ENCODE results near the gene SYNPR. TPM values are rescaled to one million over a fixed set of nuclear protein-coding genes. Genes with fewer than 3 reads are reported as not detected.
"Not testable (repeated sequence)": the region's sequence is repeated elsewhere in the genome, so short reads cannot be mapped to it uniquely, and the experiment has no call there.

SYNPR gene
- polyA plus RNA-seq, 4 donors = 0.11 to 0.25 TPM; not detected in 2

- DNase-seq (ENCODE audit: low read depth in 4 of 4, low spot score in 2 of 4) = no peak
These were observed 329.6 kb downstream of the SYNPR start for GRCh38 chr3:63607716-63608115.

GRCh38 chr3:63609408-63609807, 331.3 kb downstream of the SYNPR start:
- no peak for DNase-seq (ENCODE audit: low read depth in 4 of 4, low spot score in 2 of 4)

GRCh38 chr3:63609834-63610233, 331.7 kb downstream of the SYNPR start:
- no peak for DNase-seq (ENCODE audit: low read depth in 4 of 4, low spot score in 2 of 4)

GRCh38 chr3:63611382-63611781, 333.3 kb downstream of the SYNPR start:
- DNase-seq (ENCODE audit: low read depth in 4 of 4, low spot score in 2 of 4) = no peak

GRCh38 chr3:63613561-63613960, 335.5 kb downstream of the SYNPR start:
- no peak for DNase-seq (ENCODE audit: low read depth in 4 of 4, low spot score in 2 of 4)

GRCh38 chr3:63617391-63617790, 339.3 kb downstream of the SYNPR start:
- no peak for DNase-seq (ENCODE audit: low read depth in 4 of 4, low spot score in 2 of 4)

GRCh38 chr3:63624941-63625560, 346.9 kb downstream of the SYNPR start:
- DNase-seq (ENCODE audit: low read depth in 4 of 4, low spot score in 2 of 4) = no peak

- DNase-seq (ENCODE audit: low read depth in 4 of 4, low spot score in 2 of 4) = no peak
These were observed 353.6 kb downstream of the SYNPR start for GRCh38 chr3:63631670-63632069.

- no peak for DNase-seq (ENCODE audit: low read depth in 4 of 4, low spot score in 2 of 4)
These were observed 357.1 kb downstream of the SYNPR start for GRCh38 chr3:63635186-63635585.

- DNase-seq (ENCODE audit: low read depth in 4 of 4, low spot score in 2 of 4) = no peak
These were observed 361.7 kb downstream of the SYNPR start for GRCh38 chr3:63639806-63640205.

- no peak for DNase-seq (ENCODE audit: low read depth in 4 of 4, low spot score in 2 of 4)
These were observed 364.4 kb downstream of the SYNPR start for GRCh38 chr3:63642488-63642887.

- no peak for DNase-seq (ENCODE audit: low read depth in 4 of 4, low spot score in 2 of 4)
These were observed 366.2 kb downstream of the SYNPR start for GRCh38 chr3:63644212-63644797.

GRCh38 chr3:63644928-63645781, 367.0 kb downstream of the SYNPR start:
- not testable (repeated sequence) for DNase-seq (ENCODE audit: low read depth in 4 of 4, low spot score in 2 of 4)

- no peak for DNase-seq (ENCODE audit: low read depth in 4 of 4, low spot score in 2 of 4)
These were observed 374.1 kb downstream of the SYNPR start, which contains the start of gene SNTN for GRCh38 chr3:63652066-63652725. Gene SNTN, plus strand, starts transcription at chr3:63652675. Its CDS starts 13 bp downstream, at chr3:63652688.

GRCh38 chr3:63654211-63654610, 376.1 kb downstream of the SYNPR start:
- no peak for DNase-seq (ENCODE audit: low read depth in 4 of 4, low spot score in 2 of 4)

- DNase-seq (ENCODE audit: low read depth in 4 of 4, low spot score in 2 of 4) = no peak
These were observed 376.8 kb downstream of the SYNPR start for GRCh38 chr3:63654931-63655330.

- DNase-seq (ENCODE audit: low read depth in 4 of 4, low spot score in 2 of 4) = no peak
These were observed 377.4 kb downstream of the SYNPR start for GRCh38 chr3:63655519-63655918.

- DNase-seq (ENCODE audit: low read depth in 4 of 4, low spot score in 2 of 4) = no peak
These were observed 378.7 kb downstream of the SYNPR start for GRCh38 chr3:63656786-63657185.

GRCh38 chr3:63661242-63661641, 383.1 kb downstream of the SYNPR start:
- DNase-seq (ENCODE audit: low read depth in 4 of 4, low spot score in 2 of 4) = no peak

GRCh38 chr3:63662011-63662410, 383.9 kb downstream of the SYNPR start:
- DNase-seq (ENCODE audit: low read depth in 4 of 4, low spot score in 2 of 4) = no peak

- no peak for DNase-seq (ENCODE audit: low read depth in 4 of 4, low spot score in 2 of 4)
These were observed 384.4 kb downstream of the SYNPR start for GRCh38 chr3:63662500-63662899.
